ENCODE results near the gene TBCD.

The TBCD gene

GRCh38 chr17:82821554-82821953, 69.7 kb downstream of the TBCD start:
- Histone ChIP-seq H3K27ac (ENCODE audit: low read length) (no peak overlapping the region), H3K9me2 (replicated peaks; ENCODE audit: insufficient read depth, low read length) (no peaks in the 10 kb centered on the region), H3K4me2 (ENCODE audit: low read depth, low read length) (no peak overlapping the region), H3K4me3 (ENCODE audit: low read length) (no peak overlapping the region), H3K9ac (ENCODE audit: low read length) (no peak overlapping the region), H3K79me2 (ENCODE audit: low read length) (no peaks in the 10 kb centered on the region), H3K27me3 (replicated peaks; ENCODE audit: insufficient read depth, low read length) (no peaks in the 10 kb centered on the region), H4K20me1 (ENCODE audit: insufficient read depth, low read length) (no peaks in the 10 kb centered on the region), H3F3A (ENCODE audit: insufficient read depth, low read length) (no peaks in the 10 kb centered on the region), H2AFZ (ENCODE audit: low read length) (no peak overlapping the region), H3K9me3 (replicated peaks; ENCODE audit: insufficient read depth, low read length) (no peaks in the 10 kb centered on the region), H3K36me3 (replicated peaks; ENCODE audit: insufficient read depth, low read length) (no peaks in the 10 kb centered on the region), H3K4me1 (ENCODE audit: low read length) (no peaks in the 10 kb centered on the region)
- DNase-seq, result no peak
- no peak for TF ChIP-seq EZH2phosphoT487 (IDR thresholded peaks at IDR 0.05; ENCODE audit: low read length)
- TF ChIP-seq EZH2 (optimal IDR thresholded peaks at IDR 0.05; ENCODE audit: low read depth, low read length), result no peak
- no peak for TF ChIP-seq CTCF (IDR thresholded peaks at IDR 0.05; ENCODE audit: low read length)

GRCh38 chr17:82822281-82822680, 70.4 kb downstream of the TBCD start:
- Histone ChIP-seq H4K20me1 (ENCODE audit: insufficient read depth, low read length) (no peaks in the 10 kb centered on the region), H3K4me1 (ENCODE audit: low read length) (no peaks in the 10 kb centered on the region), H3K4me2 (ENCODE audit: low read depth, low read length) (no peak overlapping the region), H3K9ac (ENCODE audit: low read length) (no peak overlapping the region), H3K9me3 (replicated peaks; ENCODE audit: insufficient read depth, low read length) (no peaks in the 10 kb centered on the region), H3F3A (ENCODE audit: insufficient read depth, low read length) (no peaks in the 10 kb centered on the region), H3K79me2 (ENCODE audit: low read length) (no peaks in the 10 kb centered on the region), H3K9me2 (replicated peaks; ENCODE audit: insufficient read depth, low read length) (no peaks in the 10 kb centered on the region), H3K36me3 (replicated peaks; ENCODE audit: insufficient read depth, low read length) (no peaks in the 10 kb centered on the region), H2AFZ (ENCODE audit: low read length) (no peak overlapping the region), H3K27me3 (replicated peaks; ENCODE audit: insufficient read depth, low read length) (no peaks in the 10 kb centered on the region), H3K27ac (ENCODE audit: low read length) (no peak overlapping the region), H3K4me3 (ENCODE audit: low read length) (no peak overlapping the region)
- DNase-seq, result no peak
- no peak for TF ChIP-seq CTCF (IDR thresholded peaks at IDR 0.05; ENCODE audit: low read length)
- TF ChIP-seq EZH2 (optimal IDR thresholded peaks at IDR 0.05; ENCODE audit: low read depth, low read length), result no peak
- no peak for TF ChIP-seq EZH2phosphoT487 (IDR thresholded peaks at IDR 0.05; ENCODE audit: low read length)

- no peaks in the 10 kb centered on the region for H3K9me3 ChIP-seq (replicated peaks; ENCODE audit: insufficient read depth, low read length)
- H2AFZ ChIP-seq (ENCODE audit: low read length), result no peak overlapping the region
- H3K9ac ChIP-seq (ENCODE audit: low read length), result no peak overlapping the region
- DNase-seq, result no peak
- H3K27ac ChIP-seq (ENCODE audit: low read length), result no peak overlapping the region
- no peaks in the 10 kb centered on the region for H3K4me1 ChIP-seq (ENCODE audit: low read length)
- no peaks in the 10 kb centered on the region for H3K9me2 ChIP-seq (replicated peaks; ENCODE audit: insufficient read depth, low read length)
- H3K4me3 ChIP-seq (ENCODE audit: low read length), result no peak overlapping the region
- H3K4me2 ChIP-seq (ENCODE audit: low read depth, low read length), result no peak overlapping the region
- no peaks in the 10 kb centered on the region for H3K36me3 ChIP-seq (replicated peaks; ENCODE audit: insufficient read depth, low read length)
- H4K20me1 ChIP-seq (ENCODE audit: insufficient read depth, low read length), result no peaks in the 10 kb centered on the region
- H3K79me2 ChIP-seq (ENCODE audit: low read length), result no peaks in the 10 kb centered on the region
- TF ChIP-seq CTCF (IDR thresholded peaks at IDR 0.05; ENCODE audit: low read length) (peak; percentile 39), EZH2phosphoT487 (IDR thresholded peaks at IDR 0.05; ENCODE audit: low read length) (no peak), EZH2 (optimal IDR thresholded peaks at IDR 0.05; ENCODE audit: low read depth, low read length) (no peak)
- H3K27me3 ChIP-seq (replicated peaks; ENCODE audit: insufficient read depth, low read length), result no peaks in the 10 kb centered on the region
- H3F3A ChIP-seq (ENCODE audit: insufficient read depth, low read length), result no peaks in the 10 kb centered on the region
These were observed 71.1 kb downstream of the TBCD start for GRCh38 chr17:82823004-82823403.
